Measurements from ENCODE around the gene ADRB2. TPM values are rescaled to one million over a fixed set of nuclear protein-coding genes. Genes with fewer than 3 reads are reported as not detected.

Gene ADRB2
- total RNA-seq, 1 experiment from 2014 or later, result 0.26 TPM

DNA sequence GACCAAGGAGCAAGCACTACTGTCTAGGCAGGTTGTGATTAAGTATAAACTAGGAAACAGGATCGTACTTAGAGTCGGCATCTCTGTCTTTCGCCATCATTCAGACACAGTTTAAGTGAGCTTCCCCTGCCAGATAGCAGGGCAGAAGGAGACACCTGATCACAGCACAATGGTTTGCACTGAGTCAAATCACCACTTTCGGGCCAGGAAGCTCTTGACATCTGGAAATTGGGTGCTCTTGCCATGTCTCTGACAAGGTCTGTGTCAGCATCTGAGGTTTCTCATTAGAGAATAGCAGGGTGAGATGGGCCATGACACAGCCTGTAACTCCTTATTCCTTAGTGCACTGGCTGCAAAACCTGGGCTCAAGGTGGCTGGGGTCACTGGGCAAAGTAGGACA, 8.3 kb downstream of the ADRB2 start:
- Histone ChIP-seq H3K27ac (ENCODE audit: insufficient read length, low read depth, low read length) (no peak overlapping the region), H3K9ac (ENCODE audit: extremely low read depth, insufficient read length, low read length) (no peak overlapping the region), H3K4me1 (ENCODE audit: insufficient read depth, low read length) (no peaks in the 10 kb centered on the region), H3K14ac (ENCODE audit: insufficient read depth, low read length) (no peak overlapping the region), H4K20me1 (ENCODE audit: control insufficient read depth, insufficient read depth, insufficient read length) (no peaks in the 10 kb centered on the region), H2AK5ac (ENCODE audit: insufficient read length, low read length) (no peak overlapping the region), H3K4ac (ENCODE audit: low read depth, low read length) (no peak overlapping the region), H3K4me2 (ENCODE audit: insufficient read depth, insufficient read length, low read length) (no peak overlapping the region), H3K56ac (ENCODE audit: insufficient read length, low read depth, low read length) (no peak overlapping the region), H4K5ac (ENCODE audit: insufficient read length, low read depth, low read length) (no peak overlapping the region), H2BK12ac (ENCODE audit: insufficient read length, low read depth, low read length) (no peak overlapping the region), H4K91ac (ENCODE audit: insufficient read length, low read depth, low read length) (no peak overlapping the region), H3K27me3 (ENCODE audit: insufficient read depth, low read length) (no peaks in the 10 kb centered on the region), H3K9me3 (ENCODE audit: control insufficient read depth, low read depth, low read length) (no peaks in the 10 kb centered on the region), H4K8ac (replicated peaks; ENCODE audit: insufficient read length, low read depth, low read length) (no peak overlapping the region), H3K23ac (ENCODE audit: insufficient read length, low read depth, low read length) (no peak overlapping the region), H3K79me2 (ENCODE audit: insufficient read depth, low read length) (no peaks in the 10 kb centered on the region), H3K23me2 (ENCODE audit: insufficient read length, low read depth, low read length, poor library complexity, severe bottlenecking) (no peaks in the 10 kb centered on the region), H2BK120ac (ENCODE audit: low read depth, low read length, poor library complexity, severe bottlenecking) (no peak overlapping the region), H3K79me1 (ENCODE audit: insufficient read depth, low read depth, low read length, poor library complexity, severe bottlenecking) (no peaks in the 10 kb centered on the region), H2BK20ac (ENCODE audit: low read depth, low read length, poor library complexity, severe bottlenecking) (no peak overlapping the region), H3T11ph (ENCODE audit: low read length) (no peak overlapping the region), H2AFZ (ENCODE audit: low read length) (no peak overlapping the region), H3K18ac (ENCODE audit: insufficient read length, low read depth, low read length) (no peak overlapping the region), H2BK5ac (ENCODE audit: insufficient read length, low read length) (no peak overlapping the region), H2BK15ac (ENCODE audit: low read depth, low read length) (no peak overlapping the region)
- Mint-ChIP-seq H3K4me1 (peaks cover 5 to 9% of the 10 kb centered on the region in 2 experiments; a peak in 1 of 4 replicates), H3K9me3 (no peaks in the 10 kb centered on the region), H3K27me3 (ENCODE audit: low read depth) (peaks cover 2% of the 10 kb centered on the region), H3K36me3 (ENCODE audit: insufficient read depth in 1 of 3, low read depth in 3 of 3) (no peaks in the 10 kb centered on the region), H3K27ac (no peak overlapping the region; a peak in 1 of 7 replicates), H3K4me3 (no peak overlapping the region)
- no peak for DNase-seq
- TF ChIP-seq, protein P1, sequence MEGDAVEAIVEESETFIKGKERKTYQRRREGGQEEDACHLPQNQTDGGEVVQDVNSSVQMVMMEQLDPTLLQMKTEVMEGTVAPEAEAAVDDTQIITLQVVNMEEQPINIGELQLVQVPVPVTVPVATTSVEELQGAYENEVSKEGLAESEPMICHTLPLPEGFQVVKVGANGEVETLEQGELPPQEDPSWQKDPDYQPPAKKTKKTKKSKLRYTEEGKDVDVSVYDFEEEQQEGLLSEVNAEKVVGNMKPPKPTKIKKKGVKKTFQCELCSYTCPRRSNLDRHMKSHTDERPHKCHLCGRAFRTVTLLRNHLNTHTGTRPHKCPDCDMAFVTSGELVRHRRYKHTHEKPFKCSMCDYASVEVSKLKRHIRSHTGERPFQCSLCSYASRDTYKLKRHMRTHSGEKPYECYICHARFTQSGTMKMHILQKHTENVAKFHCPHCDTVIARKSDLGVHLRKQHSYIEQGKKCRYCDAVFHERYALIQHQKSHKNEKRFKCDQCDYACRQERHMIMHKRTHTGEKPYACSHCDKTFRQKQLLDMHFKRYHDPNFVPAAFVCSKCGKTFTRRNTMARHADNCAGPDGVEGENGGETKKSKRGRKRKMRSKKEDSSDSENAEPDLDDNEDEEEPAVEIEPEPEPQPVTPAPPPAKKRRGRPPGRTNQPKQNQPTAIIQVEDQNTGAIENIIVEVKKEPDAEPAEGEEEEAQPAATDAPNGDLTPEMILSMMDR (conservative IDR thresholded peaks at IDR 0.05), result no peak
- no CpG with 5 or more reads among the region's 4 CpGs for WGBS (ENCODE audit: extremely low coverage, insufficient read length, low lambda C conversion rate)

All from H9 (cell line).